Measurements from ENCODE around the gene ATF4. TPM values are rescaled to one million over a fixed set of nuclear protein-coding genes. Genes with fewer than 3 reads are reported as not detected.
"Not testable (repeated sequence)": the region's sequence is repeated elsewhere in the genome, so short reads cannot be mapped to it uniquely, and the experiment has no call there.

Gene ATF4
- total and polyA plus RNA-seq, 2 donors (not counting 3 experiments of a cell fraction or from before 2014, with no cell fraction given) = 312 to 668 TPM

DNA sequence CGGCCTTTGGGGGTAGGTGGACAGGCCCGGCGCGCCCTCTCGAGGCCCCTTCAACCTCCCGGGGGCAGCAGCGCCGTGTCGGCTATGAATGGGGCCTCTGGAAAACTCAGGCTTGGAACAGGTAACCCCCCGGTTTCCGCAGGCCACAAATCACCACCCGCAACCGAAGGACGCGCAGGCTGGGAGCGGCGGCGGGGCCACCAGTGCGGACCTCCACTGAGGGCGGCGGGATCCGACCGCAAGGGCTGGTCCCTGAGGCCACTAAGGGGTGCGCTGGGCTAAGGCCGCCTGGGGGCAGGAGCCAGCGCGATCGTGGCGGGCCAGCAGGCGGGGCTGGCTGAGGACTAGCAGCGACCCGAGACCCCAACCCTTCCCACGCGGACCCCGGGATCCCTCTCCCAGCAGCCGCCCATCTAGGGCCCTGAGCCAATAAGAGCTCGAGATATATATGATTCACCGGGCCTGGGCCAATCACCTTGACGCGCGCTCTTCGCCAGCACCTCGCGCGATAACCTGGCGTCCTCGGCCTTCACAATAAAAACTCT is 609 bp upstream of the ATF4 start:
- H3K9me3 ChIP-seq (replicated peaks; ENCODE audit: control insufficient read depth, insufficient read depth, low read length) = no peaks in the 10 kb centered on the region
- peak overlapping the region; percentile 93 for H3K27ac ChIP-seq (ENCODE audit: insufficient read depth, low read depth, low read length)
- H3K4me3 ChIP-seq (replicated peaks in 1 of 3; ENCODE audit: insufficient read depth in 1 of 3, low read depth in 1 of 3, low read length in 3 of 3) = peak overlapping the region; percentile 59 to 96 (median 92)
- H4K20me1 ChIP-seq (replicated peaks; ENCODE audit: control insufficient read depth, extremely low read depth, insufficient read depth, low read length) = no peaks in the 10 kb centered on the region
- H3K27me3 ChIP-seq (ENCODE audit: control insufficient read depth in 2 of 2, insufficient read depth in 2 of 2, low read length in 2 of 2) = no peaks in the 10 kb centered on the region
- ChIA-PET CTCF (interaction anchor here (0.6 to 1.4 kb wide), 6 partner anchors 9 to 505 kb away, joined by 3 to 41 read pairs (median 7); partner anchors contain the start of gene MIEF1), POLR2A (interaction anchor here (0.6 to 1.0 kb wide), 10 partner anchors 9 to 886 kb away, joined by 3 to 13 read pairs (median 4); partner anchors contain the start of genes MIEF1 and TAB1)
- peak overlapping the region; percentile 20 for H2AFZ ChIP-seq (ENCODE audit: low read depth, low read length)
- FAIRE-seq (peak; percentile 97), DNase-seq (ENCODE audit: low read depth, low spot score) (peak; percentile 98)
- intact Hi-C loops (cut with micrococcal nuclease) = loop anchor here (1.0 to 10.0 kb wide), 6 partner anchors 10 to 345 kb away; partner anchors contain the start of genes MIEF1, RPL3 and TAB1
- H3K9ac ChIP-seq (replicated peaks; ENCODE audit: extremely low read depth, insufficient read depth, low read length) = peak overlapping the region; percentile 97
- peaks cover 46% of the 10 kb centered on the region for H3K79me2 ChIP-seq (ENCODE audit: control insufficient read depth, insufficient read depth, low read length)
- H3K4me1 ChIP-seq (ENCODE audit: control insufficient read depth, extremely low read depth, insufficient read depth, low read length) = peaks cover 15% of the 10 kb centered on the region
- dilution Hi-C loops (cut with MboI; ENCODE audit: extremely low pct_ligation_motif_present, low sequenced_read_pairs) = no loop called here
- BruUV-seq (replicated peaks) = TSS peak; percentile 78
- H3K4me2 ChIP-seq (ENCODE audit: insufficient read depth, low read length) = peak overlapping the region; percentile 74
- TF ChIP-seq FOS (IDR thresholded peaks at IDR 0.05; ENCODE audit: borderline replicate concordance, insufficient read depth, low read length) (peak; percentile 47), POLR2AphosphoS5 (IDR thresholded peaks at IDR 0.05; ENCODE audit: insufficient read depth, low read depth, low read length) (peak; percentile 75), POLR2A (IDR thresholded peaks at IDR 0.05; ENCODE audit: low read depth, low read length) (peak; percentile 55)
- TF ChIP-seq, protein P1, sequence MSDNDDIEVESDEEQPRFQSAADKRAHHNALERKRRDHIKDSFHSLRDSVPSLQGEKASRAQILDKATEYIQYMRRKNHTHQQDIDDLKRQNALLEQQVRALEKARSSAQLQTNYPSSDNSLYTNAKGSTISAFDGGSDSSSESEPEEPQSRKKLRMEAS (IDR thresholded peaks at IDR 0.05; ENCODE audit: insufficient read depth, insufficient read length) = no peak
- H3K9me1 ChIP-seq (replicated peaks; ENCODE audit: control insufficient read depth, extremely low read depth, insufficient read depth, low read length) = no peaks in the 10 kb centered on the region
- H3K36me3 ChIP-seq (ENCODE audit: control insufficient read depth in 2 of 2, extremely low read depth in 1 of 2, insufficient read depth in 2 of 2, low read length in 2 of 2) = peaks cover 8 to 30% of the 10 kb centered on the region in 2 experiments

GRCh38 chr22:39521106-39521885 is 934 bp downstream of the ATF4 start:
- Histone ChIP-seq H3K79me2 (ENCODE audit: control insufficient read depth, insufficient read depth, low read length) (peaks cover 42% of the 10 kb centered on the region), H3K4me2 (ENCODE audit: insufficient read depth, low read length) (peak overlapping the region; percentile 89), H3K9ac (replicated peaks; ENCODE audit: extremely low read depth, insufficient read depth, low read length) (peak overlapping the region; percentile 97), H3K36me3 (ENCODE audit: control insufficient read depth in 2 of 2, extremely low read depth in 1 of 2, insufficient read depth in 2 of 2, low read length in 2 of 2) (peaks cover 5 to 21% of the 10 kb centered on the region in 2 experiments), H3K27ac (ENCODE audit: insufficient read depth, low read depth, low read length) (peak overlapping the region; percentile 93), H3K4me1 (ENCODE audit: control insufficient read depth, extremely low read depth, insufficient read depth, low read length) (peaks cover 15% of the 10 kb centered on the region), H3K4me3 (replicated peaks in 1 of 3; ENCODE audit: insufficient read depth in 1 of 3, low read depth in 1 of 3, low read length in 3 of 3) (peak overlapping the region; percentile 50 to 96 (median 92))
- BruUV-seq (replicated peaks) = TSS peak; percentile 52
- H3K9me1 ChIP-seq (replicated peaks; ENCODE audit: control insufficient read depth, extremely low read depth, insufficient read depth, low read length); H4K20me1 ChIP-seq (replicated peaks; ENCODE audit: control insufficient read depth, extremely low read depth, insufficient read depth, low read length); dilution Hi-C loops (cut with MboI; ENCODE audit: extremely low pct_ligation_motif_present, low sequenced_read_pairs); H3K9me3 ChIP-seq (replicated peaks; ENCODE audit: control insufficient read depth, insufficient read depth, low read length); H2AFZ ChIP-seq (ENCODE audit: low read depth, low read length); CTCF ChIA-PET; H3K27me3 ChIP-seq (ENCODE audit: control insufficient read depth in 2 of 2, insufficient read depth in 2 of 2, low read length in 2 of 2); DNase-seq (ENCODE audit: low read depth, low spot score): not testable (repeated sequence)
- POLR2A ChIA-PET = interaction anchor here (1.2 kb wide), 1 partner anchor 25 kb away, joined by 4 read pairs; no protein-coding TSS in a partner anchor
- intact Hi-C loops (cut with micrococcal nuclease) = loop anchor here (10.0 kb wide), 2 partner anchors 266 to 346 kb away; no protein-coding TSS in a partner anchor
- peak; percentile 79 for FAIRE-seq

DNA sequence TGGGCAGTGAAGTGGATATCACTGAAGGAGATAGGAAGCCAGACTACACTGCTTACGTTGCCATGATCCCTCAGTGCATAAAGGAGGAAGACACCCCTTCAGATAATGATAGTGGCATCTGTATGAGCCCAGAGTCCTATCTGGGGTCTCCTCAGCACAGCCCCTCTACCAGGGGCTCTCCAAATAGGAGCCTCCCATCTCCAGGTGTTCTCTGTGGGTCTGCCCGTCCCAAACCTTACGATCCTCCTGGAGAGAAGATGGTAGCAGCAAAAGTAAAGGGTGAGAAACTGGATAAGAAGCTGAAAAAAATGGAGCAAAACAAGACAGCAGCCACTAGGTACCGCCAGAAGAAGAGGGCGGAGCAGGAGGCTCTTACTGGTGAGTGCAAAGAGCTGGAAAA is 1.7 kb downstream of the ATF4 start:
- H3K27ac ChIP-seq (ENCODE audit: insufficient read depth, low read depth, low read length); H4K20me1 ChIP-seq (replicated peaks; ENCODE audit: control insufficient read depth, extremely low read depth, insufficient read depth, low read length); H3K9me1 ChIP-seq (replicated peaks; ENCODE audit: control insufficient read depth, extremely low read depth, insufficient read depth, low read length); H3K27me3 ChIP-seq (ENCODE audit: control insufficient read depth in 2 of 2, insufficient read depth in 2 of 2, low read length in 2 of 2); BruUV-seq (replicated peaks); H2AFZ ChIP-seq (ENCODE audit: low read depth, low read length); dilution Hi-C loops (cut with MboI; ENCODE audit: extremely low pct_ligation_motif_present, low sequenced_read_pairs); H3K9me3 ChIP-seq (replicated peaks; ENCODE audit: control insufficient read depth, insufficient read depth, low read length); FAIRE-seq; DNase-seq (ENCODE audit: low read depth, low spot score): not testable (repeated sequence)
- Histone ChIP-seq H3K4me3 (replicated peaks in 1 of 3; ENCODE audit: insufficient read depth in 1 of 3, low read depth in 1 of 3, low read length in 3 of 3) (peak overlapping the region; percentile 50 to 96 (median 92)), H3K9ac (replicated peaks; ENCODE audit: extremely low read depth, insufficient read depth, low read length) (peak overlapping the region; percentile 97), H3K79me2 (ENCODE audit: control insufficient read depth, insufficient read depth, low read length) (peaks cover 42% of the 10 kb centered on the region), H3K4me1 (ENCODE audit: control insufficient read depth, extremely low read depth, insufficient read depth, low read length) (peaks cover 15% of the 10 kb centered on the region), H3K4me2 (ENCODE audit: insufficient read depth, low read length) (peak overlapping the region; percentile 89), H3K36me3 (ENCODE audit: control insufficient read depth in 2 of 2, extremely low read depth in 1 of 2, insufficient read depth in 2 of 2, low read length in 2 of 2) (peaks cover 5 to 21% of the 10 kb centered on the region in 2 experiments)
- POLR2A ChIA-PET = interaction anchor here (0.7 to 1.3 kb wide), 3 partner anchors 24 to 205 kb away, joined by 3 to 4 read pairs (median 3); partner anchors contain the start of gene RPL3
- intact Hi-C loops (cut with micrococcal nuclease) = loop anchor here (10.0 kb wide), 2 partner anchors 267 to 347 kb away; no protein-coding TSS in a partner anchor
- CTCF ChIA-PET = interaction anchor here (0.9 to 2.0 kb wide), 3 partner anchors 9 to 28 kb away, joined by 5 to 9 read pairs (median 9); no protein-coding TSS in a partner anchor
